SJCRH30 (cell line): ENCODE measurements around the gene RABL3. TPM values are rescaled to one million over a fixed set of nuclear protein-coding genes. Genes with fewer than 3 reads are reported as not detected.
A peak's percentile ranks its signal among the peaks of the same experiment; 100 is the strongest.
"Not testable (repeated sequence)": the region's sequence is repeated elsewhere in the genome, so short reads cannot be mapped to it uniquely, and the experiment has no call there.

Source experiments
- DNase-seq, 2 experiments: peaks; one replicate each; pipeline ENCODE4 v3.0.0-alpha.2; 2015 to 2020
- H3K27ac ChIP-seq: fragments of 250-450 bp; sonication (Bioruptor Pico); 2 replicates; pipeline ENCODE4 v1.5.1; 2020; ENCODE audit warnings: mild to moderate bottlenecking, moderate library complexity
- H3K27me3 ChIP-seq: fragments of 250-450 bp; sonication (Bioruptor Pico); 2 replicates; pipeline ENCODE4 v1.5.1; 2020; ENCODE audit warnings: mild to moderate bottlenecking, moderate library complexity
- H3K36me3 ChIP-seq: fragments of 250-450 bp; sonication (Bioruptor Pico); 2 replicates; pipeline ENCODE4 v1.5.1; 2020; ENCODE audit warnings: mild to moderate bottlenecking, moderate library complexity
- H3K4me1 ChIP-seq: fragments of 250-450 bp; sonication (Bioruptor Pico); 2 replicates; pipeline ENCODE4 v1.5.1; 2020; ENCODE audit warnings: mild to moderate bottlenecking, moderate library complexity
- H3K4me3 ChIP-seq: fragments of 250-450 bp; sonication (Bioruptor Pico); 2 replicates; pipeline ENCODE4 v1.5.1; 2020; ENCODE audit warnings: mild to moderate bottlenecking, moderate library complexity
- H3K9me3 ChIP-seq: fragments of 250-450 bp; sonication (Bioruptor Pico); replicated peaks from 2 replicates; pipeline ENCODE4 v1.5.1; 2020; ENCODE audit warnings: mild to moderate bottlenecking, moderate library complexity
- total RNA-seq: library from RNA; depleted of rRNA; stranded (reverse); fragments of >200 nt; shearing (Covaris generic); gene quantifications from 2 replicates; pipeline ENCODE4 v1.2.3, GENCODE V29; 2014

The RABL3 gene
- total RNA-seq, 1 experiment from 2014 or later: 19.7 TPM

DNA sequence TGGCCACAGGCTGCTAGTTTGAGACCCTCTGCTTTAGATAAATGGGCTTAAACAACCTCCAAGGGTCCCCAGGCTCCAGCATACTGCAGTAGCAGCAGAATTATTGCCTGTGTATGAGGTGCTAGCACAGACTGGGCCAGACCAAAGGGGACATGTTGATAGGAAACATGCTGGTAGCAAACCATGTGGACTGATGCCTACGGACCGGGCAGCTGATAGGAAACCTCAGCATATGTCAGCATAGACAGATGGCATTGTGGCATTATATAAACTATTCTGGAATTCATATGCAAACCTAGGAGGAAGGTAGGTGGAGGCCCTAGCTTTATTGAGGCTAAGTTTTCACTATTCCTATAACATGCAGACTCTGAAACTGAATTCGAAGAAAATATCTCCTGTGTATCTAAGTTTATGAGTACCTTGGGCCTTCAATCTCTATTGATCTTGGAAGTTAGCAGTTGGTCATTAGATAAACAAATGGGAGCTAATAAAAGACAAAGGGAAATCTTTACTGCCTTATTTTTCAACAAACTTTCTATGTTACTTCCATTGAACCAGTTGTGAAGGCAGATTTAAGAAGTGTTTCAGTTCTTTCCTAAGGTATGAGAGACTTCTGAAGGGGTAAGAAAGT is 58.5 kb downstream of the RABL3 start:
- no peak for DNase-seq
- no peaks in the 10 kb centered on the region for H3K27me3 ChIP-seq
- H3K9me3 ChIP-seq: no peaks in the 10 kb centered on the region
- H3K36me3 ChIP-seq: peaks cover 4% of the 10 kb centered on the region; the same call in 1 of the 2 replicates
- no peak overlapping the region for H3K4me3 ChIP-seq
- no peaks in the 10 kb centered on the region for H3K4me1 ChIP-seq
- no peak overlapping the region for H3K27ac ChIP-seq

DNA sequence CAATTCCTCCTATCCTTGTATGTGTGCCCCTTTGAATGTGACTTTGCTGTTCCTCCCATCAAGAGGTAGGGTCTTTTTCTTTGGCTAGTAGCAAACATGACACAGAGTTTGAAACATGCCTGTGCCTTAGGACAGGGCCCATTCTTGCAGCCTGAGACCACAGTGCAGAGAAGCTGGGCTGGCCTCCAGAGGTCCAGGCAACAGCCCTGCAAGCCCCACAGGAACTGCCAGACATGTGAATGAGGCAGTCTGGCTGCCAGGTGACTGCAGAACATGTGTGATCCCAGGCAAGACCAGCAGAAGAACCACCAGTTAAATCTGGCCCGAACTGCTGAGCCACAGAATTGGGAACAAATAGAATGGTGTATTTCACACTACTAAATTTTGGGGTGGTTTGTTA is 59.1 kb downstream of the RABL3 start:
- no peak for DNase-seq
- H3K27ac ChIP-seq: no peak overlapping the region
- no peak overlapping the region for H3K4me3 ChIP-seq
- H3K9me3 ChIP-seq: no peaks in the 10 kb centered on the region
- no peaks in the 10 kb centered on the region for H3K4me1 ChIP-seq
- H3K27me3 ChIP-seq: no peaks in the 10 kb centered on the region
- peaks cover 4% of the 10 kb centered on the region; the same call in 1 of the 2 replicates for H3K36me3 ChIP-seq

DNA sequence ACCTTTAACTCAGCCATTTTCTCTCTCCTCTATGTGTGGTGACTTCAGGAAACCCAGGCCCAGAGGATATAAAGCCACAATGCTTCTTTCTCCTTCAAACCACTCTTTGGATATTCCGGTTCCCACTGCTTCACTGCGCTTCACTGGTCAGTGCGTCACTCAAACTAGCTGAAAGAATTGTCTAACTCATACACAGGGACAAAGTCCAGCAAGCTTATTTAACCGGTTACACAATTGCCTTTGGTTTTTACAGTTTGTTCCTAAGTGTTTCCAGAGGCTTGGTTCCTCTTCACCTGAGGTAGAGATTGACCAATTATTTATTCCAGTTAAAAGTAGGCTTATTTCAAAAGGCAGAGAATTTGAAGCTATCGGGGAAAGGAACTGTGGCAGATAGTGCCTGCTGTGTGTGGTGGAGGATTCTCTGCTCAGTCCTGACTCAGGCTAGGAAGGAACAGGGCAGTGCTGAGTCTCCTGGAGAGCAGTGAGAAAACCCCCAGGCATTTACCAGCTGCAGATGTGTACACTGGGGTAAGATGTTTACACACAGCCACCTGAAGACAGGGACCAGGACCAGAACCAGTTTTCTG is 60.1 kb downstream of the RABL3 start, which contains the start of gene HGD:
Gene HGD, minus strand, starts transcription at position 145 of the 587 bp plus-strand sequence. Its CDS starts 128 bp downstream, at position 17.
- Histone ChIP-seq H3K27ac (no peak within 1 kb of the TSS), H3K9me3 (no peaks in the 10 kb centered on the region), H3K27me3 (no peaks in the 10 kb centered on the region), H3K36me3 (0 out of 2 replicates have a peak, but pooled peaks cover 4% of the 10 kb centered on the region), H3K4me3 (no peak within 1 kb of the TSS), H3K4me1 (no peaks in the 10 kb centered on the region)
- DNase-seq: no peak

DNA sequence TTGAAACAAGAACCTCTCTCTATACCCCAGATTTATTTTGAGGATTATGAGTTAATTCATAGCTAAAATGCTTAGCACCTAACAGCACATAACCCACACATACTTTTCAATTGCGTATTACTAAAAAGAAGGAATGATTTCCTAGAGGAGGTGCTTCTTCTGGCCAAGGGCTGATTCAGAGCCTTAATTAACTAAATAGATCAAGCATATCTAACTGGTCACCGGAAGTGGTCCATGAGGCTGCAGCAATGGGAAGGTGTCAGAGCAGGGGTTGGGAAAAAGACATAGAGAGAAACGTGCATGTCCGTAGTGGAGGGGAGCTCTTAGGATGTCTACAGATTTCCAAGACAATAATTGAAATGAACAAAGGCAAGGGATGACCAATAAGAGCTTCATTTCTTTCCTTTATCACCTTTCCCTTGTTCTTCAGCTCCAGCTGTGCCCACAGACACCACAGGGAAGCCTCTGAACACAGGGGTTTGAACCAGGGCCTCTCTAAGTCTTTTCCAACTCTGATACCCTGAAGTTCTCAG is 60.7 kb downstream of the RABL3 start:
- Histone ChIP-seq H3K27ac (no peak overlapping the region), H3K27me3 (no peaks in the 10 kb centered on the region), H3K36me3 (0 out of 2 replicates have a peak, but pooled peaks cover 2% of the 10 kb centered on the region), H3K4me1 (no peaks in the 10 kb centered on the region), H3K4me3 (no peak overlapping the region), H3K9me3 (no peaks in the 10 kb centered on the region)
- DNase-seq: no peak

DNA sequence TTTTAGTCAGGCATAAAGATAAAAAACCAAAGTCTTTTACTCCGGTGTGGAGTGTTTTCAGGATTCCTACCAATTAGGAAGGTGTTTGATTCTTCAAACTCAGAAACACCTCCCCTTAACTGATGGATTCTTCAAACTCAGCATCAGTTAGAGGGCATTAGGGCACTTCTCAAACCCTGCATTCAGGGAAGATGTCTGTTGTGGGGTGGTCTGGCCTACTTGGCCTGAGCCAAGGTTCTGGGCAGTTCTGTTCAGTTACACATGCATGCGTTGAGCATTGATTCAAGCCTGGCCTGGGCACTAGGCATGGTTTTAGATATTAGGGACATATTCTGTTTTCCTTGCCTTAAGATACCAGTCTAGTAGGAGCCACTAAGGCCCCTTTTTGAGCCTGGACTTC is 61.3 kb downstream of the RABL3 start:
- DNase-seq: no peak
- no peaks in the 10 kb centered on the region for H3K27me3 ChIP-seq
- H3K4me3 ChIP-seq: no peak overlapping the region
- no peaks in the 10 kb centered on the region for H3K4me1 ChIP-seq
- no peaks in the 10 kb centered on the region for H3K36me3 ChIP-seq
- no peaks in the 10 kb centered on the region for H3K9me3 ChIP-seq
- H3K27ac ChIP-seq: no peak overlapping the region

DNA sequence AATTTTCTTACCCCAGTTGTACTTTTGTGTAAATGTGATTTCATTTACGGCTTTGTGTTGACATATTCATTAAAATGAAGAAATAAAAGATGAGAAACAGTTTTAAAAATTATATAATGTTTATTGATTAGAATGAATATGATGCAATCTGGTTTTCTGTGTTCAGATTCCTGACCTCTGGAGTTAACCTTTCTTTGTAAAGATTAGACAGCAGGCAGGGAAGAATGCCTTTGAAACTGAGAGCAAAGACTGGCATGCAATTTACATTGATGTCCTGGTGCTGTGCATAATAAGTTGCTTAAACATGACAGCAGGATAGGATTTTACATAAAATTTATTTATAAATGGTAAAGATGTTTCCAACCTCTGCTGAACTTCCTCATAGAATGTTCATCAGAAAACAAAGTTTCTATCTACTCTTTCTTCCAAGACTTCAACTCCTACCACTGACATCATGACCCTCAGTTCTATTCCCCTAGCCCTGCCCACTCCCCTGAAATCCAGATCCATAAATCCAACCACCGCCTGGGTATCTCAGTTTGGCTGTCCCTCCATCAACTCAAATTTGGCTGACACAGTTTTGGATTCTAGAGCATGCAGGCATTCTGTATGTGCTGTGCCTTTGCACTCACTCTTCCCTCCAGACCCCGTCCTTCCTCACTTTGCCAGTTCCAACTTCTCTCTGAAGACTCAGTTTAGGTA is 62.0 kb downstream of the RABL3 start:
- H3K9me3 ChIP-seq: no peaks in the 10 kb centered on the region
- DNase-seq: no peak
- H3K27me3 ChIP-seq: no peaks in the 10 kb centered on the region

DNA sequence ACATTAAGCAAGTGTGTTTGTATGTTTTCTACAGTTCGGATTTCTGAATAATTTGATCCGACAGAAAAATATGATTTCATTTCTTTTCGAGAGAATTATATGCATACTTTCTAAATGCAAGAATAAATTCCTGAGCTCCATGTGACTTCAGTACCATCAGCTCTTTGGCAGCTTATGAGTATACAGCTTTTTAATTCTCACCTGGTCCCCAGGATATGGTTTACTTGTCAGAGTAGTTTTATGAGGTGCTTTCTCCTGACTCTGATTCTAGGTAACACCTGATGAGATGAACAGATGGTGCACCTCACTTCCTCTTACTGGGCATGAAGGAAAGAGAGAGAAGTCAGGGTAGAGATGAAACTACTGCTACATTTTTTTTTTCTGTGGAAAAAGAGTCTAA is 63.3 kb downstream of the RABL3 start:
- DNase-seq: no peak
- H3K36me3 ChIP-seq: no peaks in the 10 kb centered on the region
- H3K4me1 ChIP-seq: no peaks in the 10 kb centered on the region
- H3K27me3 ChIP-seq: no peaks in the 10 kb centered on the region
- no peaks in the 10 kb centered on the region for H3K9me3 ChIP-seq
- peak overlapping the region; percentile 22 for H3K4me3 ChIP-seq
- H3K27ac ChIP-seq: no peak overlapping the region

More for the DNA sequence above, 62.0 kb downstream of the RABL3 start:
- Histone ChIP-seq H3K36me3 (no peaks in the 10 kb centered on the region), H3K4me1 (no peaks in the 10 kb centered on the region), H3K4me3 (no peak overlapping the region), H3K27ac (no peak overlapping the region)

DNA sequence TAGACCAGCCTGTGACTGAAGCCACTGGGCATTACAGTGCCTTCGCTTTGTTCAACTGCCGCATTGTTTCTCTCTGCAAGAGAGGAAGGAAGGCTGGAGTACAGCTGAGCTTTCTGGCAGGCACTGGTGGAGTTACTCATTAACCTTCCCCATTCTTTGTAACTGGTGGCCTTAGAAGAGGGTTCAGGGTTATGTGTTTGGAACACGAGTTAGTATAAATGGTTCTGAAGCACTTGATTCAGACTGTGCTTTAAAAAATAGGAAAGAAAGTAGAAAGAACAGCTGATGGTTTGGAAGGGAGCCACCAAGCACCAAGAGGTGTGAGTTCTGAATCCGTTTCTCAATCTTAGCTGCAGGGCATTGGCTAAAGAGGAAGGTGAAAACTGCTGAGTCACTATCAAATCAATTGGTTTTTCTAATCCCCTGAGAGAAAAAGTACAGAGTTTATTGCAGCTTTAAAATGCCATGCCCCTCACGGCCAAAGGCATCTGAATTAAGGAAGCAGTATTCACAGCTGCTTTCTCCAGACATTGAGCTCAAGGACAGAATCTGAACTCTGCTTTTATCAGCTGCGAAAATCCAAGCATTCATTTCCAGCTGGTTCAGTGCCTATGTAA is 63.9 kb downstream of the RABL3 start:
- peak; percentile 5 to 37 for DNase-seq
- H3K9me3 ChIP-seq: no peaks in the 10 kb centered on the region
- H3K27ac ChIP-seq: no peak overlapping the region
- peak overlapping the region; percentile 22 for H3K4me3 ChIP-seq
- H3K36me3 ChIP-seq: no peaks in the 10 kb centered on the region
- no peaks in the 10 kb centered on the region for H3K4me1 ChIP-seq
- H3K27me3 ChIP-seq: no peaks in the 10 kb centered on the region

DNA sequence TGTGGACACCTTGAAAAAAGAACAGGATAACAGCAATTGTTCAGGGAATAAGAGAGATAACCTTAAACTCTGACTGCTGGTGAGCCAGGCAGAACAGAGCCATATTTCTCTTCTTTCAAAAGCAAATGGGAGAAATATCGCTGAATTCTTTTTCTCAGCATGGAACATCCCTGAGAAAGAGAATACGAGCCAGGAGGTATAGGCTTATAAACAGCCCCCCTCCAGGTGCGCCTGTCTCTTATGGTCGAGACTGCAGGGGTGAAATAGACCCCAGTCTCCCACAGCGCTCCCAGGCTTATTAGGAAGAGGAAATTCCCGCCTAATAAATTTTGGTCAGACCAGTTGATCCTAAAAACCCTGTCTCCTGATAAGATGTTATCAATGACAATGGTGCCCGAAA is 65.1 kb downstream of the RABL3 start:
- DNase-seq, H3K27ac ChIP-seq, H3K4me1 ChIP-seq, H3K36me3 ChIP-seq, H3K27me3 ChIP-seq, H3K4me3 ChIP-seq, H3K9me3 ChIP-seq: not testable (repeated sequence)

DNA sequence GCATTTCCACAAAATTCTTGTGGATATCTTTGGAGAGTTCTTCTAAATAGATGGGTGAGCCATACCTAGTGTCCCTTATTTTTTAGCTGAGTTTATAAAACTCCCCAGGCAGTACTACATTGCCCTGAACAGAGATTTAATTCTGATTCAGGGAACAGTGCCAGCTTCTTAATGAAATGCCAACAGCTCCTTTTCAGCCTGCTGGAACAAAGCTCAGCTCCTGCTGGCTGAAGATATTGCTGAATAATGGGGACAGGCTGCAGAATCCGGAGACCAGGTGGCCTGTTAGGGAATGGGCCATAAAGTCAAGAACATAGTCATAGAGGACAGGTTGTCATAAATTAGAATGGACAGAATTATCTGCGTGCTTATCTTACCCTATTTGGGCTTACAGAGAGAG is 69.2 kb downstream of the RABL3 start:
- Histone ChIP-seq H3K4me1 (no peaks in the 10 kb centered on the region), H3K9me3 (no peaks in the 10 kb centered on the region), H3K27me3 (no peaks in the 10 kb centered on the region), H3K27ac (no peak overlapping the region), H3K4me3 (no peak overlapping the region), H3K36me3 (no peaks in the 10 kb centered on the region)
- no peak for DNase-seq

DNA sequence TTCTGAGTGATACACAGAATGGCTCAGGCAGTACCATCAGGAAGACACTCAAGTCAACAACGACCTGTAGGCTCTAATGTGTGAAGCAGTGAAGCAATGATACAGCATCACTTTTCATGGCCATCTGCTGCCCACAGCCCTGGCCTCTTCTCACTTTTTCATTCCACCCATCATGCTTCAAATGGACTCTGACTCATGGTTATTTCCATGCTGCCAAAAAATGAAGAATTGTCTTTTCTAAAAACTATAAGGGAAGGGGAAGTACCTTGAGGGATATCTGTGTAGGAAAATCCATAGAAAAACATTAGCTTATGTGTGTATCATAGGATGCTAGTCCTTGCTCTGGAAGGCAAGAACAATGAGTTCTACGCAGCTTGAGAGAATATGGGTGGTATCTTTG is 71.7 kb downstream of the RABL3 start:
- Histone ChIP-seq H3K9me3 (no peaks in the 10 kb centered on the region), H3K4me3 (no peak overlapping the region), H3K4me1 (no peaks in the 10 kb centered on the region), H3K36me3 (no peaks in the 10 kb centered on the region), H3K27ac (no peak overlapping the region), H3K27me3 (no peaks in the 10 kb centered on the region)
- no peak for DNase-seq

DNA sequence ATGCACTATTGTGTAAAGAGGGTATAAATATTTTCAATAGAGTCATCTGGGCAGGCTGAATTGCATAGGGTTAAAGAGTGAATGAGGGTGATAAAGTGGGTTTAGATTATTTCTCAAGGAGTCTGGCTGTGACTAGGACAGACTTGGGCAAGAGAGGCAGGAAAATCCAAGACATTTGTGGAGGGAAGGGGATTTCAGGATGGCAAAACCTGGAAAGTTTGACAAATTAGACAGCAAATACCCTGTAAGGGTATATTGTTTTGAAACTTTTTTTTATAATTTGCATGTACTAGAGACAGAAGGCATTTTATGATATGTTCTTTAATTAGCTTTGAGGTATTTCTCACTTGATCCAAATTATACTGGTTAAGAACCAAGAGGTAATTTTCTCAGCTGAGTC is 77.4 kb downstream of the RABL3 start:
- Histone ChIP-seq H3K36me3 (no peaks in the 10 kb centered on the region), H3K27ac (no peak overlapping the region), H3K9me3 (no peaks in the 10 kb centered on the region), H3K27me3 (no peaks in the 10 kb centered on the region), H3K4me1 (no peaks in the 10 kb centered on the region), H3K4me3 (no peak overlapping the region)
- no peak for DNase-seq

DNA sequence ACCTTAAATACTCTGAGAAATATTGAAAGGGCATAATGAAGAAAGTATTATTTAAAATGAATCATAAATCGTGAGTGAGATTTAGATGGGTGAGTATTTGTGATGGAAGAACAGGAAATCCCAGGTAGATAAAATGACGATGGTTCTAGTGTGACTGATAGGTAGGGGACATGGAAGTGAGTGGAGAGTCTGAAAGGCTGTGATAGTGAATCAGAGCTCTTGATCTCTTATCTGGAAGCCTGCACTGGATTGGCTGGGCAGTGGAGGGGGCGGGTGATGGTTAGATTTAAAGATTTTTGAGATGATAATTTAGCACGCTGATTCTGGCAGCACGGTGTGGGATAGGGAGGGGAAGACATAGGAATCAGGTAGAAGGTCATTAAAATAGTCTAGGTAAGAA is 80.4 kb downstream of the RABL3 start:
- no peak overlapping the region for H3K4me3 ChIP-seq
- no peaks in the 10 kb centered on the region for H3K36me3 ChIP-seq
- no peak overlapping the region for H3K27ac ChIP-seq
- no peaks in the 10 kb centered on the region for H3K9me3 ChIP-seq
- H3K4me1 ChIP-seq: no peaks in the 10 kb centered on the region
- no peaks in the 10 kb centered on the region for H3K27me3 ChIP-seq
- DNase-seq: no peak

DNA sequence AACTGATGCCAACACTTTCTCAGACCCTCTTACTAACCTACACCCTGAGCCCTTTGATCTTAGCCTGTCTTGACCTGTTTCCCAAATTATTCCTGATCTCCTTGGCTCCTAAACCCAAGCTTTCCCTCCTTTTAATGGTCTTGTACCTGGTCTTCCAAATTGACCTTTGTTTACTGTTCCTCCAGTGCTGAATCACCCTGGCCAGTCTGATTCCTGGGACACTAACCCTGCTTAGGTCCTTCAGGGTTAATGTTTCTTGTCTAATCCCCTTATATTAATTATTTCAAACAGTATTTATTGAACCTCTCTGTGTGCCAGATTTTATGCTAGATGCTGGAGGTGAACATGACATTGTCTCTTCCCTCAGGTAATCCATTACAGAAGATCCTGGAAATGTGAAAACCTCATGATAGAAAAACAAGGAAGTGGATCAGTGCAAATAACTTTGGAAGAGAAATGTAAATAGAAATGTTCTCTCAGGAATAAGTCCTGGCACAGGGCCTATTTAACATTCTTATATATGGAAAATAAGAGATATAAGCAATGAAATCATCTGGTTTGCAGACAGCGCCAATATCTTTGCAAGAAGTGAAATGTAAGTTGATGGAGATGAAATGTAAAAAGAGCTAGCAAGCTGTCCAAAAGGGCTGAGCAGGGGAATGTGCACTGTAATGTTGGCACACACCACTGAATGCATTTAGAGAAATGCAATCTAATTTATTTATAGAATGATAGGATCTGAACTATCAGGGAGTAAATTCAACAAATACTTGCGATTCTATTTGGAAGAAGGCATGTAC is 81.0 kb downstream of the RABL3 start:
- Histone ChIP-seq H3K27me3 (no peaks in the 10 kb centered on the region), H3K4me3 (no peak overlapping the region), H3K9me3 (no peaks in the 10 kb centered on the region), H3K36me3 (no peaks in the 10 kb centered on the region), H3K27ac (no peak overlapping the region), H3K4me1 (no peaks in the 10 kb centered on the region)
- DNase-seq: no peak
